Astrocyte (in vitro differentiated cells and primary cell): ENCODE measurements around the gene IRGQ.

Experiments
- EZH2 ChIP-seq: IDR thresholded peaks from 2 replicates; pipeline ENCODE4 v1.6.1; 2012; ENCODE audit warnings: mild to moderate bottlenecking, low read length, inconsistent platforms; ENCODE audit not compliant: insufficient read depth
- TF ChIP-seq, protein P1 (sequence below): IDR thresholded peaks from 2 replicates; pipeline ENCODE4 v1.5.1; 2011; ENCODE audit warnings: low read depth, mild to moderate bottlenecking, inconsistent platforms, low read length, moderate library complexity; ENCODE audit not compliant: insufficient read depth

- TF ChIP-seq, protein P1, sequence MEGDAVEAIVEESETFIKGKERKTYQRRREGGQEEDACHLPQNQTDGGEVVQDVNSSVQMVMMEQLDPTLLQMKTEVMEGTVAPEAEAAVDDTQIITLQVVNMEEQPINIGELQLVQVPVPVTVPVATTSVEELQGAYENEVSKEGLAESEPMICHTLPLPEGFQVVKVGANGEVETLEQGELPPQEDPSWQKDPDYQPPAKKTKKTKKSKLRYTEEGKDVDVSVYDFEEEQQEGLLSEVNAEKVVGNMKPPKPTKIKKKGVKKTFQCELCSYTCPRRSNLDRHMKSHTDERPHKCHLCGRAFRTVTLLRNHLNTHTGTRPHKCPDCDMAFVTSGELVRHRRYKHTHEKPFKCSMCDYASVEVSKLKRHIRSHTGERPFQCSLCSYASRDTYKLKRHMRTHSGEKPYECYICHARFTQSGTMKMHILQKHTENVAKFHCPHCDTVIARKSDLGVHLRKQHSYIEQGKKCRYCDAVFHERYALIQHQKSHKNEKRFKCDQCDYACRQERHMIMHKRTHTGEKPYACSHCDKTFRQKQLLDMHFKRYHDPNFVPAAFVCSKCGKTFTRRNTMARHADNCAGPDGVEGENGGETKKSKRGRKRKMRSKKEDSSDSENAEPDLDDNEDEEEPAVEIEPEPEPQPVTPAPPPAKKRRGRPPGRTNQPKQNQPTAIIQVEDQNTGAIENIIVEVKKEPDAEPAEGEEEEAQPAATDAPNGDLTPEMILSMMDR, result peak; percentile 89
- TF ChIP-seq EZH2, result no peak
These were observed 40.7 kb downstream of the IRGQ start for GRCh38 chr19:43555185-43555770.
